SK-N-SH (cell line): ENCODE data around the gene PMEPA1.

Experiments
- CTCF ChIP-seq: fragments of 200-600 bp; sonication (generic); IDR thresholded peaks from 2 replicates; pipeline ENCODE4 v1.6.1; 2017; ENCODE audit warnings: antibody characterized with exemption, mild to moderate bottlenecking, moderate library complexity
- MXI1 ChIP-seq: IDR thresholded peaks from 2 replicates; pipeline ENCODE4 v1.6.1; 2012; ENCODE audit warnings: mild to moderate bottlenecking, low read depth, low read length, improper control_type of control experiment
- SMC3 ChIP-seq: IDR thresholded peaks from 2 replicates; pipeline ENCODE4 v1.6.1; 2012; ENCODE audit warnings: low read depth, low read length, improper control_type of control experiment
- YY1 ChIP-seq: IDR thresholded peaks from 2 replicates; pipeline ENCODE4 v1.4.0; 2012; ENCODE audit warnings: low read depth, mild to moderate bottlenecking
- ZBTB33 ChIP-seq: IDR thresholded peaks from 2 replicates; pipeline ENCODE4 v1.4.0; 2012; ENCODE audit warnings: low read depth, borderline replicate concordance

GRCh38 chr20:57620274-57620990 lies 89.4 kb downstream of the PMEPA1 start, which contains the start of gene ZBP1:
- no peak for TF ChIP-seq ZBTB33
- no peak for TF ChIP-seq SMC3
- no peak for TF ChIP-seq YY1
- TF ChIP-seq MXI1 = no peak
- no peak for TF ChIP-seq CTCF
